PC-3 (cell line): ENCODE measurements around the gene CALR3. TPM values are rescaled to one million over a fixed set of nuclear protein-coding genes. Genes with fewer than 3 reads are reported as not detected.

Experiments used
- ATAC-seq: fragments of 200-7000 bp; cut with Tn5 transposase; 2 replicates; pipeline ENCODE4 v1.9.1; 2020; ENCODE audit warnings: mild to moderate bottlenecking, moderate library complexity
- BruUV-seq: library from RNA; stranded (reverse); fragments of 400-500 nt; replicated peaks from 2 replicates; lab custom pipeline; 2021; lab: Mats Ljungman, UMichigan
- CTCF ChIA-PET: fragments of 300-600 bp; sonication (Branson Sonifier 250); formaldehyde crosslinking; loops from one replicate; lab custom pipeline; 2022; ENCODE audit warnings: antibody characterized with exemption; lab: Charles Lee
- POLR2A ChIA-PET: fragments of 300-600 bp; sonication (Branson Sonifier 250); formaldehyde crosslinking; loops from one replicate; lab custom pipeline; 2022; ENCODE audit warnings: antibody characterized with exemption; ENCODE audit not compliant: unreplicated experiment; lab: Charles Lee
- DNase-seq: peaks from one replicate; pipeline ENCODE4 v3.0.0-alpha.2; 2015
- H2AFZ ChIP-seq: fragments of 300-600 bp; sonication (generic); 2 replicates; pipeline ENCODE4 v1.6.0; 2016; ENCODE audit warnings: antibody characterized with exemption, low read length
- H3F3A ChIP-seq: fragments of 300-600 bp; sonication (generic); one replicate; pipeline ENCODE4 v1.6.0; 2017; ENCODE audit warnings: antibody characterized with exemption, low read length, control low read depth, mild to moderate bottlenecking; ENCODE audit not compliant: unreplicated experiment
- H3K27ac ChIP-seq: fragments of 300-600 bp; sonication (generic); 2 replicates; pipeline ENCODE4 v1.5.1; 2016; ENCODE audit warnings: mild to moderate bottlenecking, low read length
- H3K27me3 ChIP-seq: fragments of 300-600 bp; sonication (generic); 2 replicates; pipeline ENCODE4 v1.6.1; 2016; ENCODE audit warnings: low read length, mixed read lengths
- H3K36me3 ChIP-seq: fragments of 300-600 bp; sonication (generic); 2 replicates; pipeline ENCODE4 v1.6.1; 2016; ENCODE audit warnings: low read depth, mixed run types, low read length, mixed read lengths
- H3K4me1 ChIP-seq: fragments of 300-600 bp; sonication (generic); 2 replicates; pipeline ENCODE4 v1.5.1; 2016; ENCODE audit warnings: low read length; ENCODE audit not compliant: insufficient read depth
- H3K4me2 ChIP-seq: fragments of 300-600 bp; sonication (generic); 2 replicates; pipeline ENCODE4 v1.6.0; 2016; ENCODE audit warnings: low read length
- H3K4me3 ChIP-seq: fragments of 300-600 bp; sonication (generic); 2 replicates; pipeline ENCODE4 v1.5.1; 2016; ENCODE audit warnings: mild to moderate bottlenecking, low read length, mixed read lengths
- H3K79me2 ChIP-seq: fragments of 300-600 bp; sonication (generic); 2 replicates; pipeline ENCODE4 v1.6.1; 2017; ENCODE audit warnings: low read length, mixed read lengths
- H3K9ac ChIP-seq: fragments of 300-600 bp; sonication (generic); 2 replicates; pipeline ENCODE4 v1.6.0; 2016; ENCODE audit warnings: mild to moderate bottlenecking, low read length
- H3K9me2 ChIP-seq: fragments of 300-600 bp; sonication (generic); replicated peaks from 2 replicates; pipeline ENCODE4 v1.6.1; 2016; ENCODE audit warnings: mixed run types, low read length, mixed read lengths
- H3K9me3 ChIP-seq: fragments of 300-600 bp; sonication (generic); 2 replicates; pipeline ENCODE4 v1.6.1; 2016; ENCODE audit warnings: low read length, mixed read lengths
- H4K20me1 ChIP-seq: fragments of 300-600 bp; sonication (generic); 2 replicates; pipeline ENCODE4 v1.6.1; 2016; ENCODE audit warnings: low read length, mixed read lengths
- EZH2 ChIP-seq: fragments of 300-600 bp; sonication (generic); IDR thresholded peaks from one replicate; pipeline ENCODE4 v1.6.1; 2017; ENCODE audit warnings: antibody characterized with exemption, mild to moderate bottlenecking, low read length; ENCODE audit not compliant: unreplicated experiment
- EZH2phosphoT487 ChIP-seq: fragments of 300-600 bp; sonication (generic); IDR thresholded peaks from 2 replicates; pipeline ENCODE4 v1.6.1; 2018; ENCODE audit warnings: mild to moderate bottlenecking, antibody characterized with exemption, low read length, borderline replicate concordance
- intact Hi-C: fragments of 100-400 bp; cut with micrococcal nuclease; formaldehyde crosslinking; loops from 2 replicates; pipeline ENCODE4 v1.9.0; 2023
- total RNA-seq: library from RNA; depleted of rRNA; stranded (reverse); fragments of >200 nt; gene quantifications from 2 replicates; pipeline ENCODE4 v1.2.3, GENCODE V29; 2014
- TF ChIP-seq, protein P1 (sequence below): fragments of 300-600 bp; sonication (generic); conservative IDR thresholded peaks from 2 replicates; pipeline ENCODE4 v1.5.1; 2017; ENCODE audit warnings: antibody characterized with exemption, low read depth, mild to moderate bottlenecking, low read length

The CALR3 gene
- total RNA-seq, 1 experiment from 2014 or later: 0.47 TPM

DNA sequence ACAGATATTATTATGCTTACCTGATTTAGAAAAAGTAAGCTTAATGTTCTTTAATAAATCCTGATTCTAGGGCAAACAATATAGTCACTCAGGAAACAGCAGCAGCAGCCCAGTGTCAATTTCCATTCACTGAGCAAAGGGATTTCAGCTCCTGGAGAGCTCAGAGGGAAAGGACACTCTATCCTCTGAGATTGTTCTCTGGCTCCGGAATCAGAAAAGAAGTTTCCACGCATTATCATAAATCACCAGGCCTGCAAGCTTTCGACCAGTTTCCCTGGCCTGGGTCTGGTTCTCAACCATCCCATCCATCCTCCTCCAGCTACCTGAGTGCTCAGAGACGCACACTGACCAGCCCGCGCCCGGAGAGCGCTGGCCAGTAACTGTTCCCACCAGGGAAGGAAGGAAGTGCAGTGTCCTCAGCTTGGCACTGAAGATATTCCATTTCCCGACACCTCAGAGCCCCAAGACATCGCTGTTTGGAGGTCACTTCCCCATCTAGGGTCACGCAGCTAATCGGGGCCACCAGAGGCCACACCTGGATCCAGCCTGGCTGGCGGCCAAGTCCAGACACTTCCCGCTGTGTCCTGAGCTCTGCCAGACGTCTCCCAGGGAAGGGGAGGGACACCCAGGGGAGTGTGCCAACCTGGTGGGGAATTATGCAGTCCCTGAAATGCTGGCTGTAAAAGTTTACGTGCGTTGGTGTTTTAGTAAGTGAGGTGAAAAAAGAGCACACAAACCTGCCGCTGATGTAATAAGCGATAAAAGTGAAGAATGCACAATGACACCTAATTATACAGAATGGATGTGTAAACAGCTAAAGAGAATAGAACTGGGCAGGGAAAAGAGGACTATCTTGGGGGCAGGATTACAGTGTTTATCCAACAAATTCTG is 53.3 kb downstream of the CALR3 start:
- Histone ChIP-seq H4K20me1 (peaks cover 29% of the 10 kb centered on the region), H3K4me3 (no peak overlapping the region), H2AFZ (no peak overlapping the region), H3K36me3 (peaks cover 8% of the 10 kb centered on the region; the same call in 1 of the 2 replicates), H3K27ac (no peak overlapping the region), H3K9ac (no peak overlapping the region), H3K79me2 (peaks cover 57% of the 10 kb centered on the region), H3K4me2 (no peak overlapping the region), H3F3A (no peaks in the 10 kb centered on the region), H3K9me2 (no peaks in the 10 kb centered on the region), H3K4me1 (peaks cover 13% of the 10 kb centered on the region), H3K27me3 (no peaks in the 10 kb centered on the region), H3K9me3 (no peaks in the 10 kb centered on the region)
- no peak for DNase-seq
- TF ChIP-seq EZH2phosphoT487 (no peak), EZH2 (no peak)
- TF ChIP-seq, protein P1, sequence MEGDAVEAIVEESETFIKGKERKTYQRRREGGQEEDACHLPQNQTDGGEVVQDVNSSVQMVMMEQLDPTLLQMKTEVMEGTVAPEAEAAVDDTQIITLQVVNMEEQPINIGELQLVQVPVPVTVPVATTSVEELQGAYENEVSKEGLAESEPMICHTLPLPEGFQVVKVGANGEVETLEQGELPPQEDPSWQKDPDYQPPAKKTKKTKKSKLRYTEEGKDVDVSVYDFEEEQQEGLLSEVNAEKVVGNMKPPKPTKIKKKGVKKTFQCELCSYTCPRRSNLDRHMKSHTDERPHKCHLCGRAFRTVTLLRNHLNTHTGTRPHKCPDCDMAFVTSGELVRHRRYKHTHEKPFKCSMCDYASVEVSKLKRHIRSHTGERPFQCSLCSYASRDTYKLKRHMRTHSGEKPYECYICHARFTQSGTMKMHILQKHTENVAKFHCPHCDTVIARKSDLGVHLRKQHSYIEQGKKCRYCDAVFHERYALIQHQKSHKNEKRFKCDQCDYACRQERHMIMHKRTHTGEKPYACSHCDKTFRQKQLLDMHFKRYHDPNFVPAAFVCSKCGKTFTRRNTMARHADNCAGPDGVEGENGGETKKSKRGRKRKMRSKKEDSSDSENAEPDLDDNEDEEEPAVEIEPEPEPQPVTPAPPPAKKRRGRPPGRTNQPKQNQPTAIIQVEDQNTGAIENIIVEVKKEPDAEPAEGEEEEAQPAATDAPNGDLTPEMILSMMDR: no peak
- no TSS peak for BruUV-seq
- CTCF ChIA-PET: no interaction called here
- intact Hi-C loops: no loop called here
- POLR2A ChIA-PET: no interaction called here
- no peak for ATAC-seq

DNA sequence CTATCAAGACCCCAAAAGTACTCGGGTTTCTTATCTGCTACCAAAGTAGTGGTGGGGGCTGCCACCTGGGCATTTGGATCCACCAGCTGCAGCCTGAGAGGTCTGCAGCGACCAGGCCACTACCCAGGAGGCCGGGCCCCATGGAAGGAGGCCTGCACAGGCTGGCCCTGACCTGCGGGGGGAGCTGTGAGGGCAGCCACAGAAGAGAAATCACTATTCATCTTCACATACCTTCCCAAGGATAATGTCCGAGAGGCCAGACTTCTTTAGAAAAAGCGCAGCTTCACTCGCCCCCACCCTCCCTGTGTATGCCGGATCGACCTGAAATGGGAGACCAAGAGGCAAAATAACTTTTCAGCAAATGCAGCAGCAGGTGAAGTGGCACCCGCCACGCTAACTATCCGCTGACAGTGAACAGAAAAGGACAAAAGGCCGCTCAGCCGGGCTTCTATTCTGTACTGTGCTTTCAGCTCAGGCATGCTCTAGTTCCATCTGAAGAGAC is 54.3 kb downstream of the CALR3 start:
- H3K9me3 ChIP-seq: no peaks in the 10 kb centered on the region
- no TSS peak for BruUV-seq
- ChIA-PET POLR2A (no interaction called here), CTCF (interaction anchor here (0.6 kb wide), 2 partner anchors 101 to 174 kb away, joined by 3 to 4 read pairs; no protein-coding TSS in a partner anchor)
- H3K4me3 ChIP-seq: no peak overlapping the region
- no peaks in the 10 kb centered on the region for H3K9me2 ChIP-seq
- H3K27ac ChIP-seq: no peak overlapping the region
- H3K9ac ChIP-seq: no peak overlapping the region
- peaks cover 8% of the 10 kb centered on the region; the same call in 1 of the 2 replicates for H3K36me3 ChIP-seq
- peaks cover 48% of the 10 kb centered on the region for H3K79me2 ChIP-seq
- DNase-seq: peak; percentile 31
- intact Hi-C loops: no loop called here
- TF ChIP-seq, protein P1: peak; percentile 76
- TF ChIP-seq EZH2phosphoT487: no peak
- H4K20me1 ChIP-seq: peaks cover 23% of the 10 kb centered on the region
- no peak overlapping the region for H3K4me2 ChIP-seq
- ATAC-seq: peak; percentile 71
- H3K4me1 ChIP-seq: peaks cover 13% of the 10 kb centered on the region
- H3F3A ChIP-seq: no peaks in the 10 kb centered on the region
- H3K27me3 ChIP-seq: no peaks in the 10 kb centered on the region
- no peak overlapping the region for H2AFZ ChIP-seq
